ENCODE measurements around the gene FH. TPM values are rescaled to one million over a fixed set of nuclear protein-coding genes. Genes with fewer than 3 reads are reported as not detected.

The FH gene
- total RNA-seq, 2 experiments from 2014 or later: 95.2 to 95.6 TPM

GRCh38 chr1:241531195-241532161 is 11.9 kb upstream of the FH start:
- H3K27me3 Mint-ChIP-seq: peaks cover 4% of the 10 kb centered on the region
- intact Hi-C loops (cut with micrococcal nuclease): loop anchor here (2.0 to 10.0 kb wide), 4 partner anchors 61 to 463 kb away; partner anchors contain the start of gene MAP1LC3C
- no peaks in the 10 kb centered on the region for H3K36me3 Mint-ChIP-seq (ENCODE audit: low read depth)
- H3K27ac Mint-ChIP-seq: peak overlapping the region; percentile 95
- peaks cover 19% of the 10 kb centered on the region for H3K4me1 Mint-ChIP-seq (ENCODE audit: low read depth)
- peak; percentile 79 for TF ChIP-seq CTCF (IDR thresholded peaks at IDR 0.05)
- no peak for DNase-seq
- no peaks in the 10 kb centered on the region for H3K9me3 Mint-ChIP-seq
- ChIA-PET POLR2A (interaction anchor here (1.3 kb wide), 1 partner anchor 24 kb away, joined by 3 read pairs; no protein-coding TSS in a partner anchor), CTCF (interaction anchor here (0.9 to 1.7 kb wide), 10 partner anchors 11 to 467 kb away, joined by 3 to 15 read pairs (median 4); partner anchors contain the start of gene FH)
- peak overlapping the region; percentile 77 for H3K4me3 Mint-ChIP-seq
- peak; percentile 83 for ATAC-seq

- H3K4me1 Mint-ChIP-seq (ENCODE audit: low read depth): peaks cover 8% of the 10 kb centered on the region
- no peak for ATAC-seq
- peaks cover 19% of the 10 kb centered on the region for H3K27me3 Mint-ChIP-seq
- no peak for DNase-seq
- no peak overlapping the region for H3K4me3 Mint-ChIP-seq
- H3K36me3 Mint-ChIP-seq (ENCODE audit: low read depth): no peaks in the 10 kb centered on the region
- intact Hi-C loops (cut with micrococcal nuclease): no loop called here
- POLR2A ChIA-PET: no interaction called here
- no peak overlapping the region for H3K27ac Mint-ChIP-seq
- no peak for TF ChIP-seq CTCF (IDR thresholded peaks at IDR 0.05)
- CTCF ChIA-PET: no interaction called here
- H3K9me3 Mint-ChIP-seq: no peaks in the 10 kb centered on the region
Observed at GRCh38 chr1:241527146-241527545, 7.6 kb upstream of the FH start.

GRCh38 chr1:241525026-241525425 is 5.5 kb upstream of the FH start:
- ChIA-PET CTCF (interaction anchor here (1.4 to 3.7 kb wide), 3 partner anchors 58 to 371 kb away, joined by 3 to 14 read pairs (median 4); no protein-coding TSS in a partner anchor), POLR2A (no interaction called here)
- intact Hi-C loops (cut with micrococcal nuclease): no loop called here
- peaks cover 2% of the 10 kb centered on the region for H3K4me1 Mint-ChIP-seq (ENCODE audit: low read depth)
- H3K36me3 Mint-ChIP-seq (ENCODE audit: low read depth): no peaks in the 10 kb centered on the region
- no peaks in the 10 kb centered on the region for H3K9me3 Mint-ChIP-seq
- H3K27me3 Mint-ChIP-seq: peaks cover 23% of the 10 kb centered on the region
- no peak for TF ChIP-seq CTCF (IDR thresholded peaks at IDR 0.05)
- ATAC-seq (no peak), DNase-seq (no peak)
- H3K4me3 Mint-ChIP-seq: no peak overlapping the region
- no peak overlapping the region for H3K27ac Mint-ChIP-seq

- Mint-ChIP-seq H3K4me1 (ENCODE audit: low read depth) (peaks cover 12% of the 10 kb centered on the region), H3K27me3 (peaks cover 20% of the 10 kb centered on the region), H3K27ac (no peak overlapping the region), H3K4me3 (no peak overlapping the region), H3K36me3 (ENCODE audit: low read depth) (peaks cover 6% of the 10 kb centered on the region), H3K9me3 (no peaks in the 10 kb centered on the region)
- intact Hi-C loops (cut with micrococcal nuclease): loop anchor here (5.0 kb wide), 1 partner anchor 326 kb away; the partner anchor contains the start of gene EXO1
- ChIA-PET CTCF (no interaction called here), POLR2A (no interaction called here)
- TF ChIP-seq CTCF (IDR thresholded peaks at IDR 0.05): no peak
- ATAC-seq: no peak
- no peak for DNase-seq
Observed at GRCh38 chr1:241521718-241522117, 2.2 kb upstream of the FH start.

GRCh38 chr1:241520080-241520465 is 518 bp upstream of the FH start:
- Mint-ChIP-seq H3K9me3 (no peaks in the 10 kb centered on the region), H3K4me3 (no peak overlapping the region), H3K27me3 (peaks cover 20% of the 10 kb centered on the region), H3K27ac (no peak overlapping the region), H3K4me1 (ENCODE audit: low read depth) (peaks cover 20% of the 10 kb centered on the region), H3K36me3 (ENCODE audit: low read depth) (peaks cover 14% of the 10 kb centered on the region)
- ChIA-PET POLR2A (interaction anchor here (2.4 kb wide), 1 partner anchor 26 kb away, joined by 6 read pairs; no protein-coding TSS in a partner anchor), CTCF (interaction anchor here (0.6 to 2.0 kb wide), 5 partner anchors 13 to 1838 kb away, joined by 3 to 10 read pairs (median 3); partner anchors contain the start of gene KMO)
- no peak for TF ChIP-seq CTCF (IDR thresholded peaks at IDR 0.05)
- intact Hi-C loops (cut with micrococcal nuclease): loop anchor here (5.0 kb wide), 1 partner anchor 327 kb away; the partner anchor contains the start of gene EXO1
- no peak for DNase-seq
- no peak for ATAC-seq
